Pulmonary artery endothelial cell (primary cell): ENCODE results near the gene BBLN. TPM values are rescaled to one million over a fixed set of nuclear protein-coding genes. Genes with fewer than 3 reads are reported as not detected.

Source experiments
- DNase-seq: peaks from one replicate; pipeline ENCODE4 v3.0.0-alpha.2; 2011; ENCODE audit warnings: low read depth, low spot score
- total RNA-seq: library from RNA; depleted of rRNA; stranded (reverse); fragments of >200 nt; gene quantifications from 2 replicates; pipeline ENCODE4 v1.2.3, GENCODE V29; 2014

Gene BBLN
- total RNA-seq, 1 donor from 2014 or later = 31.5 TPM

GRCh38 chr9:128211186-128211980 lies 51.3 kb downstream of the BBLN start:
- DNase-seq = no peak

- DNase-seq = no peak
Measured at GRCh38 chr9:128211981-128212281, 51.9 kb downstream of the BBLN start.

Other genes with a start within 250 kb of the BBLN start
- gene ST6GALNAC4, start 243.2 kb upstream of the BBLN start, total RNA-seq = 62.0 and 69.0 TPM in 2 replicates
- 0.21 and 0.79 TPM in 2 replicates for gene PIP5KL1, start 229.5 kb upstream of the BBLN start, total RNA-seq
- 11.9 and 12.1 TPM in 2 replicates for gene DPM2, start 222.4 kb upstream of the BBLN start, total RNA-seq
- gene EEIG1, start 179.3 kb upstream of the BBLN start, total RNA-seq = 4.4 and 5.2 TPM in 2 replicates
- 10.1 and 16.3 TPM in 2 replicates for gene NAIF1, start 92.9 kb upstream of the BBLN start, total RNA-seq
- gene SLC25A25, start 92.0 kb upstream of the BBLN start, total RNA-seq = 14.7 and 25.1 TPM in 2 replicates
- 103 and 129 TPM in 2 replicates for gene PTGES2, start 32.5 kb upstream of the BBLN start, total RNA-seq
- gene LCN2, start 10.8 kb upstream of the BBLN start, total RNA-seq = not detected in 2 replicates
- gene CIZ1, start 31.3 kb downstream of the BBLN start, total RNA-seq = 18.5 and 24.5 TPM in 2 replicates
- 0.33 and 0.39 TPM in 2 replicates for gene DNM1, start 43.1 kb downstream of the BBLN start, total RNA-seq
- gene GOLGA2, start 115.7 kb downstream of the BBLN start, total RNA-seq = 56.1 and 60.7 TPM in 2 replicates
- 32.4 and 32.5 TPM in 2 replicates for gene SWI5, start 116.0 kb downstream of the BBLN start, total RNA-seq
- gene TRUB2, start 162.2 kb downstream of the BBLN start, total RNA-seq = 36.3 and 37.4 TPM in 2 replicates
- gene COQ4, start 162.6 kb downstream of the BBLN start, total RNA-seq = 24.4 and 28.1 TPM in 2 replicates
- gene SLC27A4, start 180.3 kb downstream of the BBLN start, total RNA-seq = 27.2 and 41.3 TPM in 2 replicates
- gene URM1, start 211.1 kb downstream of the BBLN start, total RNA-seq = 69.3 and 77.2 TPM in 2 replicates